ENCODE results near the gene AP4M1.

DNA sequence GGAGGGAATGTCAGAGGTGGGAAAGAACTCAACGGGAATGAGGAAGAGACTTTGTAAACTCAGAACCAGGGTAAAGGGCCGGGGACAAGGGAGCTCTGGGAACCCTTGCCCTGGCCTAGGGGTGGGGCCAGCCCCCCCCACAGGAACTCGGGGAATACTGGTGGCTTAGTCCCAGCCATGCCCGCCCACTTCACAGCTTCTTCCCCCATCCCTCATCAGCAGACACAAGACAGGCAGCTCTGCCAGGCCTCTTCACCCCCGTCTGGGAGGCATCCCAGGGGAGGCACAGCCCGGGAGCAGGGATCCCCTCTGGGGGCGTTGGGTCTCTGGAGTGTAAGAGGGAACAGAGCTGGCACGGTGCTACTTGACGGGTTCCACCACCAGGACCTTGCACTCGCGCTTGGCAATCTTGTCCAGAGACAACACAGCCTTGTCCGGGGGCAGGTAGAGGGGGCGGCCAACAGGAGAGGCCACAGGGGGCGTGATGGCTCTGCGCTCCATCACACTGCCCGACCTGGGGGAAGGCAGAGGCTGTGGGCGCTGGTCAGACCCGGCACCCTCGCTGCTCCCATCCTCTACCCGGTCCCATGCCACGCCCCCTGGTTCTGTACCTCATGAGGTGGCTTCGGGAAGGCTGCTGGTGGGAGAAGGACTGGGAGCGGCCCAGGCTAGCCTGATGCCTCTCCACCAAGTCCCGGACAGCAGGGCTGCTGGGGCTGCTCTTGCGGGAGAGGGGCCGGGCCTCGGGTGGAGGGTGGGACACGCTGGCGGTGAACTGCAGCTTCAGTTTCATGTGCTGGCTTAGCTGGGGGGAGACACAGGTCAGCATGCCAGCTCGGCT is 53.4 kb downstream of the AP4M1 start:
- TF ChIP-seq, protein P1, sequence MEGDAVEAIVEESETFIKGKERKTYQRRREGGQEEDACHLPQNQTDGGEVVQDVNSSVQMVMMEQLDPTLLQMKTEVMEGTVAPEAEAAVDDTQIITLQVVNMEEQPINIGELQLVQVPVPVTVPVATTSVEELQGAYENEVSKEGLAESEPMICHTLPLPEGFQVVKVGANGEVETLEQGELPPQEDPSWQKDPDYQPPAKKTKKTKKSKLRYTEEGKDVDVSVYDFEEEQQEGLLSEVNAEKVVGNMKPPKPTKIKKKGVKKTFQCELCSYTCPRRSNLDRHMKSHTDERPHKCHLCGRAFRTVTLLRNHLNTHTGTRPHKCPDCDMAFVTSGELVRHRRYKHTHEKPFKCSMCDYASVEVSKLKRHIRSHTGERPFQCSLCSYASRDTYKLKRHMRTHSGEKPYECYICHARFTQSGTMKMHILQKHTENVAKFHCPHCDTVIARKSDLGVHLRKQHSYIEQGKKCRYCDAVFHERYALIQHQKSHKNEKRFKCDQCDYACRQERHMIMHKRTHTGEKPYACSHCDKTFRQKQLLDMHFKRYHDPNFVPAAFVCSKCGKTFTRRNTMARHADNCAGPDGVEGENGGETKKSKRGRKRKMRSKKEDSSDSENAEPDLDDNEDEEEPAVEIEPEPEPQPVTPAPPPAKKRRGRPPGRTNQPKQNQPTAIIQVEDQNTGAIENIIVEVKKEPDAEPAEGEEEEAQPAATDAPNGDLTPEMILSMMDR (IDR thresholded peaks at IDR 0.05; ENCODE audit: insufficient read depth, low read depth, low read length), result no peak
- TF ChIP-seq EZH2 (IDR thresholded peaks at IDR 0.05; ENCODE audit: insufficient read depth, low read length), result no peak

Data from astrocyte (in vitro differentiated cells and primary cell).